Measurements from ENCODE around the gene ESR2. TPM values are rescaled to one million over a fixed set of nuclear protein-coding genes. Genes with fewer than 3 reads are reported as not detected.

Gene ESR2
- polyA plus RNA-seq, 1 of the 3 experiments (the other 2 are of a cell fraction), result 0.03 TPM

DNA sequence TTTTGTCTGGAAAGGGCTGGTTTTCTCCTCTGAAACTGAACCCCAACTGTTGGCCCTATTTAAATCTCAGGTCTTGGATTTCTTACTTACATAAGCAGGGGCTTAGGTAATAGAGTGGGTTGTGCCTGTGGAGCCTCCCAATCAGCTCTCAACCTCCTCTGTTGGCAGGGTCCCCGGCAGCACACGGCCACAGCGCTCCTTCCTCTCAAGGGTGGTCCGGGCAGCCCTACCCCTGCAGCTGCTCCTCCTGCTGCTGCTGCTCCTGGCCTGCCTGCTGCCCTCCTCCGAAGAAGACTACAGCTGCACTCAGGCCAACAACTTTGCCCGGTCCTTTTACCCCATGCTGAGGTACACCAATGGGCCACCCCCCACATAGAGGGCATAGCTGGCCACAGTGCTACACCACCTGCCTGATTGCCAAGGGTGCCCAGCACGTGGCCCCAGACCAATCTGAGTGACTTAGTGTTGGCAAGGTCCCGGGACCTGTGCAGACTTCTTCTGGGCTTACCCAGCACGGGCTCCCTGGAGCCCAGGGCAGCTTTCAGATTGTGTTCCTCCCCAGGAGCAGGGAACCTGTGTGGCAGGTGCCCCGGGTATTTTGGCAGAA, 68.9 kb downstream of the ESR2 start (continued):
- TF ChIP-seq, protein P1, sequence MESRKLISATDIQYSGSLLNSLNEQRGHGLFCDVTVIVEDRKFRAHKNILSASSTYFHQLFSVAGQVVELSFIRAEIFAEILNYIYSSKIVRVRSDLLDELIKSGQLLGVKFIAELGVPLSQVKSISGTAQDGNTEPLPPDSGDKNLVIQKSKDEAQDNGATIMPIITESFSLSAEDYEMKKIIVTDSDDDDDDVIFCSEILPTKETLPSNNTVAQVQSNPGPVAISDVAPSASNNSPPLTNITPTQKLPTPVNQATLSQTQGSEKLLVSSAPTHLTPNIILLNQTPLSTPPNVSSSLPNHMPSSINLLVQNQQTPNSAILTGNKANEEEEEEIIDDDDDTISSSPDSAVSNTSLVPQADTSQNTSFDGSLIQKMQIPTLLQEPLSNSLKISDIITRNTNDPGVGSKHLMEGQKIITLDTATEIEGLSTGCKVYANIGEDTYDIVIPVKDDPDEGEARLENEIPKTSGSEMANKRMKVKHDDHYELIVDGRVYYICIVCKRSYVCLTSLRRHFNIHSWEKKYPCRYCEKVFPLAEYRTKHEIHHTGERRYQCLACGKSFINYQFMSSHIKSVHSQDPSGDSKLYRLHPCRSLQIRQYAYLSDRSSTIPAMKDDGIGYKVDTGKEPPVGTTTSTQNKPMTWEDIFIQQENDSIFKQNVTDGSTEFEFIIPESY (IDR thresholded peaks at IDR 0.05; ENCODE audit: borderline replicate concordance, low read depth), result no peak
- TF ChIP-seq GABPA (IDR thresholded peaks at IDR 0.05; ENCODE audit: low read depth) (no peak), IRF3 (IDR thresholded peaks at IDR 0.05; ENCODE audit: low read depth, low read length) (no peak)

DNA sequence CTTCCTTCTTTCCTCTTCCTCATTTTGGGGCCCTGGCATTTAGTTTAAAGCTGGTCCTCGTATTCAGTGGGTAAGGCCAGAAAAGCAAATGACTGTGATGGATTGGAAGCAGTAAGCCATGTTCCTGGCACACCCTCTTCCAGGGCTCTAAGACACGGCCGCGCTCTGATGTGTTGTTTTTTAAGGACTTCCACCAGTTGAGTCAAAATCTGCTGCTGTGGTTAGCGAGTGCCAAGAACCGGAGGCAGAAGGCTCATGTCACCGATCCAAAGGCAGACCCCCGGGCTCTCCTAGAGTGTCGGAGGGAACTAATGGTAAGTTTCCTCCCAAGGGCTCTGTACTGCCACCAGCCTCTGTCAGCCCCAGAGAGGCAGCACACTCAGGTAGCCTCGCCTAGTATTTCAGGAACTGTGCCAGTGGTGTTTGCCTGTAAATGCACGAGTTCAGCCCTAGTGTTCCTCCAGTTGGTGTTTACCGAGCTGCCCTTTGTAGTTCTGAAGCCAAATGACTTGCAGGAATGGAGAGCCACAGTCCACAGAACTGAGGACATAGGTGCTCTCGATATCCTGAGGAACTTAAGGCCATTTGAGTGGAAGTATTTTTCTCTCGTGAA, 72.7 kb downstream of the ESR2 start:
- H3K4me1 ChIP-seq (ENCODE audit: control insufficient read depth in 1 of 2, insufficient read depth in 2 of 2, low read depth in 1 of 2, low read length in 1 of 2), result peaks cover 0 to 16% of the 10 kb centered on the region in 2 experiments; a peak in 2 of 4 replicates
- TF ChIP-seq TCF12 (IDR thresholded peaks at IDR 0.05) (no peak), MEF2A (IDR thresholded peaks at IDR 0.05; ENCODE audit: borderline replicate concordance, low read depth) (no peak), TEAD4 (IDR thresholded peaks at IDR 0.05; ENCODE audit: borderline replicate concordance, insufficient read depth) (no peak), RCOR1 (IDR thresholded peaks at IDR 0.05; ENCODE audit: low read length) (no peak), GABPA (IDR thresholded peaks at IDR 0.05; ENCODE audit: low read depth) (no peak), EP300 (IDR thresholded peaks at IDR 0.05; ENCODE audit: borderline replicate concordance in 1 of 2, low read depth in 1 of 2, low read length in 1 of 2) (no peak), YY1 (IDR thresholded peaks at IDR 0.05; ENCODE audit: low read depth) (no peak)
- TF ChIP-seq, protein P1 (IDR thresholded peaks at IDR 0.05; ENCODE audit: borderline replicate concordance, low read depth), result no peak
- TF ChIP-seq, protein P2, sequence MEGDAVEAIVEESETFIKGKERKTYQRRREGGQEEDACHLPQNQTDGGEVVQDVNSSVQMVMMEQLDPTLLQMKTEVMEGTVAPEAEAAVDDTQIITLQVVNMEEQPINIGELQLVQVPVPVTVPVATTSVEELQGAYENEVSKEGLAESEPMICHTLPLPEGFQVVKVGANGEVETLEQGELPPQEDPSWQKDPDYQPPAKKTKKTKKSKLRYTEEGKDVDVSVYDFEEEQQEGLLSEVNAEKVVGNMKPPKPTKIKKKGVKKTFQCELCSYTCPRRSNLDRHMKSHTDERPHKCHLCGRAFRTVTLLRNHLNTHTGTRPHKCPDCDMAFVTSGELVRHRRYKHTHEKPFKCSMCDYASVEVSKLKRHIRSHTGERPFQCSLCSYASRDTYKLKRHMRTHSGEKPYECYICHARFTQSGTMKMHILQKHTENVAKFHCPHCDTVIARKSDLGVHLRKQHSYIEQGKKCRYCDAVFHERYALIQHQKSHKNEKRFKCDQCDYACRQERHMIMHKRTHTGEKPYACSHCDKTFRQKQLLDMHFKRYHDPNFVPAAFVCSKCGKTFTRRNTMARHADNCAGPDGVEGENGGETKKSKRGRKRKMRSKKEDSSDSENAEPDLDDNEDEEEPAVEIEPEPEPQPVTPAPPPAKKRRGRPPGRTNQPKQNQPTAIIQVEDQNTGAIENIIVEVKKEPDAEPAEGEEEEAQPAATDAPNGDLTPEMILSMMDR (IDR thresholded peaks at IDR 0.05), result no peak
- ChIA-PET CTCF (no interaction called here), POLR2A (no interaction called here)
- no peaks in the 10 kb centered on the region for H3K27me3 ChIP-seq (ENCODE audit: insufficient read depth)
- H3K4me3 ChIP-seq (ENCODE audit: low read depth in 2 of 2, low read length in 1 of 2), result no peak overlapping the region
- H3K9ac ChIP-seq, result no peak overlapping the region
- no peaks in the 10 kb centered on the region for H3F3A ChIP-seq (replicated peaks; ENCODE audit: insufficient read depth)
- H3K4me2 ChIP-seq, result no peak overlapping the region
- no peaks in the 10 kb centered on the region for H3K79me2 ChIP-seq (ENCODE audit: insufficient read depth)
- WGBS (ENCODE audit: low lambda C conversion rate), result 88% methylated on average over 11 of the region's 14 CpGs
- no peaks in the 10 kb centered on the region for H4K20me1 ChIP-seq (ENCODE audit: insufficient read depth)
- no peak overlapping the region for H3K27ac ChIP-seq (ENCODE audit: low read depth in 2 of 2, low read length in 1 of 2)
- no peak for DNase-seq
- H2AFZ ChIP-seq (ENCODE audit: low read depth), result no peak overlapping the region
- peaks cover 0 to 21% of the 10 kb centered on the region in 2 experiments for H3K36me3 ChIP-seq (replicated peaks in 1 of 2; ENCODE audit: control insufficient read depth in 1 of 2, insufficient read depth in 2 of 2, low read length in 1 of 2)
- no peaks in the 10 kb centered on the region for H3K9me3 ChIP-seq
- no peaks in the 10 kb centered on the region for H3K9me2 ChIP-seq

Measured in SK-N-SH (cell line).